Smooth muscle cell (in vitro differentiated cells): Measurements from ENCODE around the gene SLC25A51. TPM values are rescaled to one million over a fixed set of nuclear protein-coding genes. Genes with fewer than 3 reads are reported as not detected.
A peak's percentile ranks its signal among the peaks of the same experiment; 100 is the strongest.

Experiments
- DNase-seq: peaks from one replicate; lab custom pipeline; 2025; ENCODE audit not compliant: unreplicated experiment; lab: John Stamatoyannopoulos, UW
- H2AFZ ChIP-seq: fragments of 200-600 bp; sonication (generic); 2 replicates; pipeline ENCODE4 v1.6.0; 2016; ENCODE audit warnings: antibody characterized with exemption, low read depth, mild to moderate bottlenecking
- H3F3A ChIP-seq: fragments of 200-600 bp; sonication (generic); 2 replicates; pipeline ENCODE4 v1.6.0; 2017; ENCODE audit warnings: antibody characterized with exemption, low read depth
- H3K27ac ChIP-seq: fragments of 200-600 bp; sonication (generic); 2 replicates; pipeline ENCODE4 v1.5.1; 2016; ENCODE audit warnings: low read depth, mild to moderate bottlenecking
- H3K27me3 ChIP-seq: fragments of 200-600 bp; sonication (generic); 2 replicates; pipeline ENCODE4 v1.6.1; 2016; ENCODE audit warnings: low read depth, mild to moderate bottlenecking
- H3K36me3 ChIP-seq: fragments of 200-600 bp; sonication (generic); 2 replicates; pipeline ENCODE4 v1.5.1; 2016; ENCODE audit warnings: low read depth
- H3K4me1 ChIP-seq: fragments of 200-600 bp; sonication (generic); 2 replicates; pipeline ENCODE4 v1.5.1; 2016; ENCODE audit warnings: low read depth
- H3K4me2 ChIP-seq: fragments of 200-600 bp; sonication (generic); 2 replicates; pipeline ENCODE4 v1.6.0; 2016; ENCODE audit warnings: mild to moderate bottlenecking
- H3K4me3 ChIP-seq: fragments of 200-600 bp; sonication (generic); 2 replicates; pipeline ENCODE4 v1.5.1; 2016; ENCODE audit warnings: mild to moderate bottlenecking
- H3K79me2 ChIP-seq: fragments of 200-600 bp; sonication (generic); 2 replicates; pipeline ENCODE4 v1.6.0; 2016; ENCODE audit warnings: low read depth, mild to moderate bottlenecking
- H3K9ac ChIP-seq: fragments of 200-600 bp; sonication (generic); 2 replicates; pipeline ENCODE4 v1.6.0; 2016; ENCODE audit warnings: low read depth
- H3K9me3 ChIP-seq: fragments of 200-600 bp; sonication (generic); replicated peaks from 2 replicates; pipeline ENCODE4 v1.5.1; 2016; ENCODE audit warnings: low read depth
- H4K20me1 ChIP-seq: fragments of 200-600 bp; sonication (generic); 2 replicates; pipeline ENCODE4 v1.6.0; 2016; ENCODE audit warnings: low read depth
- CTCF ChIP-seq: fragments of 200-600 bp; sonication (generic); IDR thresholded peaks from 2 replicates; pipeline ENCODE4 v1.5.1; 2017; ENCODE audit warnings: borderline replicate concordance, mild to moderate bottlenecking, antibody characterized with exemption; ENCODE audit not compliant: insufficient read depth, poor library complexity, severe bottlenecking
- WGBS: methylation state at CpG from one replicate; pipeline ENCODE4 v1.1.7; 2016; ENCODE audit warnings: low lambda C conversion rate; 5-methylcytosine and 5-hydroxymethylcytosine counted together
- polyA plus RNA-seq: library from polyadenylated mRNA; unstranded; fragments of >200 nt; fragmentation: Nextera tagmentation; extraction: Ambion mirVana; gene quantifications from 2 replicates; pipeline ENCODE4 v1.2.1, GENCODE V29; 2016
- total RNA-seq: library from RNA; depleted of rRNA; stranded (reverse); fragments of >200 nt; gene quantifications from 2 replicates; pipeline ENCODE4 v1.2.3, GENCODE V29; 2014

The SLC25A51 gene
- total and polyA plus RNA-seq, 2 experiments from 2014 or later: 6.5 to 32.0 TPM

- no peak overlapping the region for H2AFZ ChIP-seq
- H4K20me1 ChIP-seq: peaks cover 16% of the 10 kb centered on the region
- DNase-seq: no peak
- no peak overlapping the region for H3K9ac ChIP-seq
- H3K4me3 ChIP-seq: no peak overlapping the region
- H3K4me2 ChIP-seq: no peak overlapping the region
- H3K36me3 ChIP-seq: no peaks in the 10 kb centered on the region
- TF ChIP-seq CTCF: no peak
- no peaks in the 10 kb centered on the region for H3F3A ChIP-seq
- peaks cover 23% of the 10 kb centered on the region for H3K79me2 ChIP-seq
- H3K27ac ChIP-seq: no peak overlapping the region
- no peaks in the 10 kb centered on the region for H3K27me3 ChIP-seq
- H3K9me3 ChIP-seq: no peaks in the 10 kb centered on the region
- peaks cover 8% of the 10 kb centered on the region for H3K4me1 ChIP-seq
- 98% methylated on average over 4 of the region's 4 CpGs for WGBS
Measured at GRCh38 chr9:37905776-37906175, 1.8 kb upstream of the SLC25A51 start.

- no peak for TF ChIP-seq CTCF
- Histone ChIP-seq H3K9ac (no peak overlapping the region), H3K79me2 (peaks cover 28% of the 10 kb centered on the region), H2AFZ (no peak overlapping the region), H3K4me2 (peak overlapping the region; percentile 85), H3K27ac (no peak overlapping the region), H3K27me3 (no peaks in the 10 kb centered on the region), H3K36me3 (no peaks in the 10 kb centered on the region), H3K4me1 (peaks cover 8% of the 10 kb centered on the region), H3K4me3 (no peak overlapping the region), H4K20me1 (peaks cover 23% of the 10 kb centered on the region), H3F3A (no peaks in the 10 kb centered on the region), H3K9me3 (no peaks in the 10 kb centered on the region)
- no peak for DNase-seq
- WGBS: 85% methylated on average over 10 of the region's 10 CpGs
Measured at GRCh38 chr9:37905131-37905505, 1.2 kb upstream of the SLC25A51 start.

- 54% methylated on average over 36 of the region's 36 CpGs for WGBS
- no peak for TF ChIP-seq CTCF
- peak overlapping the region; percentile 49 for H3K27ac ChIP-seq
- no peaks in the 10 kb centered on the region for H3K9me3 ChIP-seq
- H3K79me2 ChIP-seq: peaks cover 28% of the 10 kb centered on the region
- H3K4me2 ChIP-seq: peak overlapping the region; percentile 85
- H3F3A ChIP-seq: no peaks in the 10 kb centered on the region
- H3K9ac ChIP-seq: peak overlapping the region; percentile 54
- H2AFZ ChIP-seq: peak overlapping the region; percentile 88
- H3K4me1 ChIP-seq: peaks cover 8% of the 10 kb centered on the region
- H3K36me3 ChIP-seq: no peaks in the 10 kb centered on the region
- DNase-seq: no peak
- peaks cover 24% of the 10 kb centered on the region for H4K20me1 ChIP-seq
- H3K4me3 ChIP-seq: peak overlapping the region; percentile 77
- H3K27me3 ChIP-seq: no peaks in the 10 kb centered on the region
Measured at GRCh38 chr9:37904445-37905130, 661 bp upstream of the SLC25A51 start.
